ENCODE data around the gene GPRIN1. TPM values are rescaled to one million over a fixed set of nuclear protein-coding genes. Genes with fewer than 3 reads are reported as not detected.
A peak's percentile ranks its signal among the peaks of the same experiment; 100 is the strongest.

GPRIN1 gene
- 1 to 10 TPM; 1.6 to 9.7 (median 3.6) TPM for total RNA-seq

- peak within 1 kb of the TSS; percentile 45 to 72 (median 58) for H3K4me3 ChIP-seq
- 0% methylated on average over 2 of the region's 101 CpGs; no CpG with 5 or more reads in 1 of the 2 donors for WGBS, 2 donors (ENCODE audit: low coverage in 1 of 2)
- H3K27ac ChIP-seq = peak within 1 kb of the TSS in 2 of 4 donors; percentile 18 to 53
- in situ Hi-C loops (cut with MboI; ENCODE audit: low pct_ligation_motif_present in 1 of 4, low pct_unique_long_range_greater_than_20kb in 1 of 4, low sequenced_read_pairs in 3 of 4) (no loop called here), intact Hi-C loops (cut with DNase I; ENCODE audit: low total_unique reads) (no loop called here)
- H3K4me1 ChIP-seq = peaks cover 0 to 13% (median 10%) of the 10 kb centered on the region in 4 donors
- peak; percentile 44 for DNase-seq
- no peak for TF ChIP-seq POLR2A (IDR thresholded peaks at IDR 0.05)
- TF ChIP-seq POLR2AphosphoS5 (IDR thresholded peaks at IDR 0.05) = no peak
- TF ChIP-seq, protein P1, sequence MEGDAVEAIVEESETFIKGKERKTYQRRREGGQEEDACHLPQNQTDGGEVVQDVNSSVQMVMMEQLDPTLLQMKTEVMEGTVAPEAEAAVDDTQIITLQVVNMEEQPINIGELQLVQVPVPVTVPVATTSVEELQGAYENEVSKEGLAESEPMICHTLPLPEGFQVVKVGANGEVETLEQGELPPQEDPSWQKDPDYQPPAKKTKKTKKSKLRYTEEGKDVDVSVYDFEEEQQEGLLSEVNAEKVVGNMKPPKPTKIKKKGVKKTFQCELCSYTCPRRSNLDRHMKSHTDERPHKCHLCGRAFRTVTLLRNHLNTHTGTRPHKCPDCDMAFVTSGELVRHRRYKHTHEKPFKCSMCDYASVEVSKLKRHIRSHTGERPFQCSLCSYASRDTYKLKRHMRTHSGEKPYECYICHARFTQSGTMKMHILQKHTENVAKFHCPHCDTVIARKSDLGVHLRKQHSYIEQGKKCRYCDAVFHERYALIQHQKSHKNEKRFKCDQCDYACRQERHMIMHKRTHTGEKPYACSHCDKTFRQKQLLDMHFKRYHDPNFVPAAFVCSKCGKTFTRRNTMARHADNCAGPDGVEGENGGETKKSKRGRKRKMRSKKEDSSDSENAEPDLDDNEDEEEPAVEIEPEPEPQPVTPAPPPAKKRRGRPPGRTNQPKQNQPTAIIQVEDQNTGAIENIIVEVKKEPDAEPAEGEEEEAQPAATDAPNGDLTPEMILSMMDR (IDR thresholded peaks at IDR 0.05) = peak in 2 of 5 experiments; percentile 10 to 19
- TF ChIP-seq EP300 (IDR thresholded peaks at IDR 0.05; ENCODE audit: low read depth) = no peak
- H3K36me3 ChIP-seq = no peaks in the 10 kb centered on the region
- no peaks in the 10 kb centered on the region for H3K9me3 ChIP-seq
- H3K27me3 ChIP-seq = peaks cover 27% of the 10 kb centered on the region
Observed at GRCh38 chr5:176609724-176610434, at the start of gene GPRIN1. TSS of gene GPRIN1 (minus strand) at chr5:176610156. CDS start at chr5:176599834, 10,322 bp downstream.

GRCh38 chr5:176659512-176659839 is 49.5 kb upstream of the GPRIN1 start:
- Histone ChIP-seq H3K9me3 (no peaks in the 10 kb centered on the region), H3K36me3 (no peaks in the 10 kb centered on the region), H3K27me3 (peaks cover 7% of the 10 kb centered on the region), H3K27ac (peak overlapping the region in 1 of 4 donors; percentile 15), H3K4me3 (no peak overlapping the region), H3K4me1 (peaks cover 0 to 17% (median 12%) of the 10 kb centered on the region in 4 donors)
- in situ Hi-C loops (cut with MboI; ENCODE audit: low pct_ligation_motif_present in 1 of 4, low pct_unique_long_range_greater_than_20kb in 1 of 4, low sequenced_read_pairs in 3 of 4) = loop anchor here in 3 of 4 donors (25.0 kb wide), 2 partner anchors 253 to 303 kb away; no protein-coding TSS in a partner anchor
- WGBS, 2 donors (ENCODE audit: low coverage in 1 of 2) = 60 to 78% methylated on average over 2 to 7 of the region's 7 CpGs
- intact Hi-C loops (cut with DNase I; ENCODE audit: low total_unique reads) = no loop called here
- no peak for DNase-seq
- TF ChIP-seq, protein P1 (IDR thresholded peaks at IDR 0.05) = no peak
- no peak for TF ChIP-seq POLR2A (IDR thresholded peaks at IDR 0.05)
- no peak for TF ChIP-seq POLR2AphosphoS5 (IDR thresholded peaks at IDR 0.05)
- TF ChIP-seq EP300 (IDR thresholded peaks at IDR 0.05; ENCODE audit: low read depth) = no peak

- Histone ChIP-seq H3K27me3 (peaks cover 7% of the 10 kb centered on the region), H3K9me3 (no peaks in the 10 kb centered on the region), H3K36me3 (no peaks in the 10 kb centered on the region), H3K4me3 (peak overlapping the region in 1 of 4 donors; percentile 26), H3K4me1 (peaks cover 0 to 17% (median 12%) of the 10 kb centered on the region in 4 donors), H3K27ac (peak overlapping the region in 2 of 4 donors; percentile 14 to 15)
- peak; percentile 46 for DNase-seq
- TF ChIP-seq POLR2AphosphoS5 (IDR thresholded peaks at IDR 0.05) = no peak
- TF ChIP-seq, protein P1 (IDR thresholded peaks at IDR 0.05) = no peak
- no peak for TF ChIP-seq POLR2A (IDR thresholded peaks at IDR 0.05)
- TF ChIP-seq EP300 (IDR thresholded peaks at IDR 0.05; ENCODE audit: low read depth) = no peak
- intact Hi-C loops (cut with DNase I; ENCODE audit: low total_unique reads) (no loop called here), in situ Hi-C loops (cut with MboI; ENCODE audit: low pct_ligation_motif_present in 1 of 4, low pct_unique_long_range_greater_than_20kb in 1 of 4, low sequenced_read_pairs in 3 of 4) (loop anchor here in 3 of 4 donors (25.0 kb wide), 2 partner anchors 253 to 303 kb away; no protein-coding TSS in a partner anchor)
- WGBS, 2 donors (ENCODE audit: low coverage in 1 of 2) = 43% methylated on average over 11 of the region's 11 CpGs; no CpG with 5 or more reads in 1 of the 2 donors
Observed at GRCh38 chr5:176658817-176659511, 49.0 kb upstream of the GPRIN1 start.

DNA sequence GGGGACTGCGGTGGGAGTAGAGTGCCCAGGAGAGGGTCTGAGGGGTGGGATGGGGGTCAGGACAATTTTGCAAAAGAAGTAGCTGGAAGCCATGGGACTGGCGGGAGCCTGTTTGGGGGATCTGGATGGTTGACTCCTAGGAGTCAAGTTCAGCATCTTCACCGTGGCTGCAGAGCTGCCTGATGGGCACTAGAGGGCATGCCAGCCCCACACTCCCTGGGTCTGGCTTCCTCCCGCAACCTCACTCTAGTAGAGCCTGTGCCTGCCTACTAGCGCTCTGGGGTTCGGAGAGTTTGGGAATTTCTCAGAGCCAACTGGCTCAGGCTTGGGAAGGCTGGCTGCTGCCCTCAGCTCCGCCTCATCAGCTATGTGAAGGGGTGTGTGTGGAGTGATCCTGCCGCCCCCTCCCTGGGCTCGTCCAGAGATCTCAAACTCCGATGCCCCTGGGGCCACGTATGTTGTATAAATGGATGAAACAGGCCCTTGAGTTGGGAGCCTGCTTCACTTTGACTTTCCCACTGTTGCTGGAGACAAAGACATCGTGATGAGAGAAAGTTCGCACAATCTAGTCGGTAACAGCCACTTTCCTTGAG is 48.1 kb upstream of the GPRIN1 start:
- Histone ChIP-seq H3K4me3 (no peak overlapping the region), H3K9me3 (no peaks in the 10 kb centered on the region), H3K27ac (no peak overlapping the region), H3K4me1 (peaks cover 0 to 17% (median 12%) of the 10 kb centered on the region in 4 donors), H3K36me3 (no peaks in the 10 kb centered on the region), H3K27me3 (peaks cover 7% of the 10 kb centered on the region)
- peak; percentile 67 for DNase-seq
- intact Hi-C loops (cut with DNase I; ENCODE audit: low total_unique reads) = no loop called here
- 52 to 75% methylated on average over 1 to 14 of the region's 14 CpGs for WGBS, 2 donors (ENCODE audit: low coverage in 1 of 2)
- in situ Hi-C loops (cut with MboI; ENCODE audit: low pct_ligation_motif_present in 1 of 4, low pct_unique_long_range_greater_than_20kb in 1 of 4, low sequenced_read_pairs in 3 of 4) = loop anchor here in 3 of 4 donors (25.0 kb wide), 2 partner anchors 254 to 304 kb away; no protein-coding TSS in a partner anchor
- TF ChIP-seq, protein P1 (IDR thresholded peaks at IDR 0.05) = peak; percentile 67 to 87 (median 73)
- no peak for TF ChIP-seq POLR2A (IDR thresholded peaks at IDR 0.05)

Measured in transverse colon (tissue), 4 donors.